H1 (cell line): Measurements from ENCODE around the gene ULBP1.

Experiments used
- SIX5 ChIP-seq: IDR thresholded peaks from 2 replicates; pipeline ENCODE4 v1.6.1; 2011; ENCODE audit warnings: mild to moderate bottlenecking, low read depth, low read length
- SP1 ChIP-seq: IDR thresholded peaks from 2 replicates; pipeline ENCODE4 v1.6.1; 2011; ENCODE audit warnings: low read depth, low read length
- TEAD4 ChIP-seq: IDR thresholded peaks from 2 replicates; pipeline ENCODE4 v1.6.1; 2012; ENCODE audit warnings: low read depth, low read length, inconsistent platforms, mixed read lengths
- YY1 ChIP-seq: IDR thresholded peaks from 2 replicates; pipeline ENCODE4 v1.6.1; 2011; ENCODE audit warnings: low read depth, mild to moderate bottlenecking, low read length

GRCh38 chr6:150005761-150006651, 42.3 kb downstream of the ULBP1 start:
- no peak for TF ChIP-seq SP1
- no peak for TF ChIP-seq TEAD4
- no peak for TF ChIP-seq SIX5
- TF ChIP-seq YY1 = no peak
